Rectal smooth muscle tissue (tissue), 1 donor: Measurements from ENCODE around the gene MYADM.
"Not testable (repeated sequence)": the region's sequence is repeated elsewhere in the genome, so short reads cannot be mapped to it uniquely, and the experiment has no call there.

Source experiments
- H3K27ac ChIP-seq: one replicate; pipeline ENCODE4 v1.7.0; 2013; ENCODE audit warnings: low read depth, low read length, inconsistent platforms
- H3K27me3 ChIP-seq: one replicate; pipeline ENCODE4 v1.7.0; 2013; ENCODE audit warnings: low read length; ENCODE audit not compliant: control insufficient read depth, insufficient read depth
- H3K36me3 ChIP-seq: one replicate; pipeline ENCODE4 v1.7.0; 2013; ENCODE audit warnings: low read length; ENCODE audit not compliant: control insufficient read depth, insufficient read depth
- H3K4me1 ChIP-seq: one replicate; pipeline ENCODE4 v1.7.0; 2013; ENCODE audit warnings: low read length; ENCODE audit not compliant: control insufficient read depth, insufficient read depth
- H3K4me3 ChIP-seq: one replicate; pipeline ENCODE4 v1.7.0; 2013; ENCODE audit warnings: low read length
- H3K9ac ChIP-seq: one replicate; pipeline ENCODE4 v1.7.0; 2013; ENCODE audit warnings: low read length

MYADM gene

DNA sequence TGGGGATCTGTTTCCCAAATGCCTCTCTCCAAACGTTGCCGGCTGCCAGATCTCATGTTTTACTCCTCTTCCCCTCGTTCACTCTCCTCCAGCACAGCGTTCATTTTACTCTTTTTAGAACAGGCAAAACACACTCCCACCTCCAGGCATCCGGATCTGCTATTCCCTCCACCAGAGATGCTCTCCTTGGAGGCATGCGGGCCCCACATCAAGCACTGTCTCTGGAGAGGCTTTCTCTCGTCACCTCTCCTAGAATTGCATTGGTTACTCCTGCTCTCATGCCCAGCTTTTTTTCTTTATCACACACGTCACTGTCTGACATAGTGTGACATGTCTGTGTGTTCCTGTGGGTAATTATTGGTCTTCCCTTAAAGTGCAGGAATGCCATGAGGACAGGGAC lies 20.1 kb upstream of the MYADM start:
- H3K27me3 ChIP-seq, result no peaks in the 10 kb centered on the region
- H3K36me3 ChIP-seq, result no peaks in the 10 kb centered on the region
- no peaks in the 10 kb centered on the region for H3K4me1 ChIP-seq
- no peak overlapping the region for H3K9ac ChIP-seq
- H3K4me3 ChIP-seq, result no peak overlapping the region
- H3K27ac ChIP-seq, result no peak overlapping the region

DNA sequence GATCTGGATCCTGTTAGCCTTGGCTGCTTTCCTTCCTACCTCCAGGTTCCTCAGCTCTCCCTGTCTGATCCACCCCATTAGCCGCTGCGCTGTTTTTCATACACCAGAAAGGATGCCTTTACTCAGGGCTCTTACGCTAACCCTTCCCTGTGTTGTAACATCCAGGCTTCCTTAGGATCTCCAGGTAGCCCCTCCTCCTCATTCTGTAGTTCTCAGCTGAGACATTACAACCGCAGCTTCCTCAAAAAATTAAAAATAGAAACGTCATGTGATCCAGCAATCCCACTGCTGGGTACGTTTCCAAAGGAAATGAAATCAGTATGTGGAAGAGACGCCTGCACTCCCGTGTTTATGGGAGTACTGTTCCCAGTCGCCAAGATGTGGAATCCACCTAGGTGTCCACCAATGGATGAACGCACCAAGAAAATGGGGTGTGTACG lies 18.4 kb upstream of the MYADM start:
- Histone ChIP-seq H3K27ac (no peak overlapping the region), H3K27me3 (no peaks in the 10 kb centered on the region), H3K36me3 (no peaks in the 10 kb centered on the region), H3K4me1 (no peaks in the 10 kb centered on the region), H3K4me3 (no peak overlapping the region), H3K9ac (no peak overlapping the region)

DNA sequence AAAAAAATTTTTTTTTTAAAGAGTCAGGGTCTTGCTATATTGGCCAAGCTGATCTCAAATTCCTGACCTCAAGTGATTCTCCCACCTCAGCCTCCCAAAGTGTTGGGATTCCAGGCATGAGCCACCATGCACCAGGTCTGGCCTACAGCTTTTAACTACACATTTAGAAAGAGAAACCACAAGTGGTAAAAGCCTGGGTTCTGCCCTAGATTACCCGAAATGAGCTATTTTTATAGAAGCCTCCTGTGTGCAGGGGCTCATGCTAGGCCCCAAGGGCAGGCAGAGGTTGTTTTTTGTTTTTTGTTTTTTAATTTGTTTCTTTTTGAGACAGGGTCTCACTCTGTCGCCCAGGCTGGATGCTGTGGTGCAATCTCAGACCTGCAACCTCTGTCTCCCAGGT lies 14.0 kb upstream of the MYADM start:
- H3K36me3 ChIP-seq, result no peaks in the 10 kb centered on the region
- no peak overlapping the region for H3K27ac ChIP-seq
- H3K4me3 ChIP-seq, result no peak overlapping the region
- no peak overlapping the region for H3K9ac ChIP-seq
- no peaks in the 10 kb centered on the region for H3K27me3 ChIP-seq
- H3K4me1 ChIP-seq, result no peaks in the 10 kb centered on the region

DNA sequence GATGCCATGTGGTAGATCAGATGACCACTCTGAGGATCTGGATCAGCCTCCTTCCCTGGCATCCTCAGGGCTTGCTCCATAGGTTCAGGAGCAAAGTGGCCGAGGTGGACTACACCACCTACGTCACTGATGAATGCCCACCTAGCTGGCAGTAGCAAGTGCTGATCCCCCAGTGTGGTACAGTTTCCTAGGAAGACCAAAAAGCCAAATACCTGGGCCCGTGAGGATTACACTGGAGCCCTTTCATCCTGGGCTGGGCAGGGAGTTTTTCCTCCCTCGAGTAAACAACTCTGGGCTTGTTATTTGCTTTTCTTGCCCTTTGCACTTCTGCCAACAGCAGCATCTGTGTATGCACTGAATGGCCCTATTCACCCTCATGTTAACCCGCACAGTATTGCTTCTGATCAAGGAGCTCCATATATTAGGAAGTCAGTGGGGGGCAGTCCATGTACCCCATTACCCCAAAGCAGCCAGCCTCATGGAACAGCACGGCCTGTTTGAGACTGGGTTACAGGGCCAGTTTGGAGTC lies 3.3 kb upstream of the MYADM start:
- H3K4me1 ChIP-seq, result peaks cover 6% of the 10 kb centered on the region
- H3K27me3 ChIP-seq, result no peaks in the 10 kb centered on the region
- H3K36me3 ChIP-seq, result no peaks in the 10 kb centered on the region
- H3K9ac ChIP-seq, result no peak overlapping the region
- H3K27ac ChIP-seq, result no peak overlapping the region
- H3K4me3 ChIP-seq, result no peak overlapping the region

DNA sequence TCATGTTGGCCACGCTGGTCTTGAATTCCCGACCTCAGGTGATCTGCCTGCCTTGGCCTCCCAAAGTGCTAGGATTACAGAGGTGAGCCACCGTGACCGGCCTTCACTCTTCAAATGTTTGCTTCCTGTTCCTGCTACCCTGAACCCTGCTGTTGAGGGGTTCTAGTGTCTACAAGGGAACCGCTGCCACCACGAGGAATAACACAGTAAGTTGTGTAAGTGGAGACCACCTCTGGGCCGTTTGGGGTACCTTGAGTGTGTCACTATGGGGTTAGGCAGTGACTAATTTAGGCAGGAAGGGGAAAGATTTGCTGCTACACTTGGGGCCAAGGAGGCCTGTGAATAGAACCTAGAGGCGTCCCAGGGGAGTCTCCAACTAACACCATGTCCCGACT lies 2.2 kb upstream of the MYADM start:
- Histone ChIP-seq H3K4me3 (peak overlapping the region; percentile 72), H3K9ac (no peak overlapping the region), H3K27me3 (no peaks in the 10 kb centered on the region), H3K27ac (peak overlapping the region; percentile 99), H3K4me1 (peaks cover 8% of the 10 kb centered on the region), H3K36me3 (no peaks in the 10 kb centered on the region)

DNA sequence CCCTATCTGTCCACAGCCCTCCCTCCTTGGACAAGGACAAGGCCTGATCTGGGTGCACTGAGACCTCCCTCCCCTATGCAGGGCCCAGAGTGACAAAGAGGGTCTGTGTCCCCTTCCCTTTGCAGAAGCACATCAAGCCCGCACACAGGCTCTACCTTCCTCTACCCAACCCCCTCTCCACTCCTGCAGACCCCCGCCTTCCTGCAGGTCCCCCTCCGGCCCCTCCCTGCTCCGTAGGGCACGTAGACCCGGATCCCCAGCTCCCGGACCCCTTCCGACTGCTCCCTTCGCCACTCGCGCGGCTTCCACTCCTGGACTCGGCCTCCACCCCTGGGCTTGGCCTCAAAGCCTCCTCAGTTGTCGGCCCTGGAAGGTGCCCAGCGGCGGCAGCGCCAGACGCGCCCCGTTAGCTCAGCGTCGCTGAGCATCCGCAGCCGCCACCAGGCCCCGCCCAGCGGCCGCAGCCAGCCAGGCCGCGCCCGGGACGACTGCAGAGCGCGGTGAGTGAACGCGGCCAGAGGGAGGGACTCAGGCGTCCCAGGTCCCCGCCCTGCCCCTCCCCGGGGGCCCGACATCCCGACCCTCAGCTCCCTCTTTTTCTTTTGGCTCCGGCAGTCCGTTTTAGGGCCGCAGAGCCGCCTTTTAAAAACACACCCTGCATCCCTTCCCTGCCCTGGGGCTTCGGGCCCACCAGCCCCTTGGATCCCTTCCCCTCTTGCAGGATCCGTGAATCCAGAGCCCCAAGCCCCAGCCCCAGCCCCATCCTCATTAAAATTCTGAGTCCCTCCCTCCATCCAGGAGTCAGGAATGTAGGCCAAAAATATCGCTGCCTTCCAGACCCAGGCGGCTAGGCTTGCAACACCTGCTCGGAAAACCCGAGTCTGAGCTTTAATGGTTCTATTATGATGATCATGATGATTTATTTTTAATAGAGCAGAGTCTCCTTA lies 1.5 kb upstream of the MYADM start:
- no peaks in the 10 kb centered on the region for H3K36me3 ChIP-seq
- H3K27ac ChIP-seq, result peak overlapping the region; percentile 99
- peaks cover 13% of the 10 kb centered on the region for H3K4me1 ChIP-seq
- H3K27me3 ChIP-seq, result no peaks in the 10 kb centered on the region
- peak overlapping the region; percentile 27 for H3K9ac ChIP-seq
- peak overlapping the region; percentile 72 for H3K4me3 ChIP-seq

DNA sequence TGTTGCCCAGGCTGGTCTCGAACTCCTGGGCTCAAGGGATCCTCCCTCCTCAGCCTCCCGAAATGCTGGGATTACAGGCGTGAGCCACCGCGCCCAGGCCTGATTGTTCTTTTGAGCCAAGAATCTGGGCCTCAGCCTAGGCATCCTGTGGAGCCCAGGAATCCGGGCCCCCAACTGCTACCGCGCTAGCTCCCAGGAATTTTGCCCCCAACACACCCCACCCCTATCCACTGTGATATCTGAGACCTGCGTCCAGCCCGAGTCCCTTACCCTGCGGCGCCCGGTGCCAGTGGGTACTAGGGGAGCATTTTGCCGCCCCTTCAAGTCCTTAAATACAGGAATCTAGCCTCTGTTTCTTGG lies 838 bp upstream of the MYADM start:
- no peaks in the 10 kb centered on the region for H3K36me3 ChIP-seq
- H3K9ac ChIP-seq, result peak overlapping the region; percentile 38
- peak overlapping the region; percentile 72 for H3K4me3 ChIP-seq
- peaks cover 16% of the 10 kb centered on the region for H3K4me1 ChIP-seq
- H3K27me3 ChIP-seq, result no peaks in the 10 kb centered on the region
- H3K27ac ChIP-seq, result peak overlapping the region; percentile 99

DNA sequence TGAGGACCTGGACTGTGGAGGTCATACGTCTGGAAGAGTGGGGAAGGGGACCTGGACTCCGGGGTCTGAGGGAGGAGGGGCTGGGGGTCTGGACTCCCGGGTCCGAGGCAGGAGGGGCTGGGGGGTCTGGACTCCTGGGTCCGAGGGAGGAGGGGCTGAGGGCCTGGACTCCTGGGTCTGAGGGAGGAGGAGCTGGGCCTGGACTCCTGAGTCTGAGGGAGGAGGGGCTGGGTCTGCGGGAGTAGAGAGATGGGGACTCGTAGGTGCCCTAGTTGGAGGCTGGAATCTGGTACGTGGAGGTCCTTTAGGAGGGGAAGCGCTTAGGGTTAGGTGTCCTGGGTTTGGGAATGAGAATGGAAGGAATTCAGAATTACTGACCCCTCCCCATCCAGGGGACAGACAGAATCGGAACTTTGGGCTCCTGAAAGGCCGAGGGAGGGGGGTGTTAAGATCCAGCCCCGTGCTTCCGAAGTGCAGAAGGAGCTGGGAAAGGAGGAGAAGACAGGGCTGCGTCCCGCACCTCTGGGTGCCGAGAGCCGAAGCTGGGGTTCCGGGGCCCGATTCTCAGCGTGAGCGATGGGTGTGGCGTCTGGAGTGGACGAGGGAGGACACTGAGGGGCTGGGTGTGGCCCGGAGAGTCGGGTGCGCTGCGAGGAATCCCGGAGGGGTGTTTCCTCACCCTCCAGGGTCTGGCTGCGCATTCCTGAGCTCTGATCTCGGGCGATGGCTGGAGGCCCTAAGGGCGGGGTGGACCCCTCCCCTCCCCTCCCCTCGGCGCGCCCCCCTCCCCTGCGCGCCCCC lies 608 bp downstream of the MYADM start:
- peaks cover 3% of the 10 kb centered on the region for H3K36me3 ChIP-seq
- peak overlapping the region; percentile 93 for H3K27ac ChIP-seq
- H3K4me3 ChIP-seq, result peak overlapping the region; percentile 99
- H3K9ac ChIP-seq, result peak overlapping the region; percentile 88
- no peaks in the 10 kb centered on the region for H3K27me3 ChIP-seq
- peaks cover 20% of the 10 kb centered on the region for H3K4me1 ChIP-seq

DNA sequence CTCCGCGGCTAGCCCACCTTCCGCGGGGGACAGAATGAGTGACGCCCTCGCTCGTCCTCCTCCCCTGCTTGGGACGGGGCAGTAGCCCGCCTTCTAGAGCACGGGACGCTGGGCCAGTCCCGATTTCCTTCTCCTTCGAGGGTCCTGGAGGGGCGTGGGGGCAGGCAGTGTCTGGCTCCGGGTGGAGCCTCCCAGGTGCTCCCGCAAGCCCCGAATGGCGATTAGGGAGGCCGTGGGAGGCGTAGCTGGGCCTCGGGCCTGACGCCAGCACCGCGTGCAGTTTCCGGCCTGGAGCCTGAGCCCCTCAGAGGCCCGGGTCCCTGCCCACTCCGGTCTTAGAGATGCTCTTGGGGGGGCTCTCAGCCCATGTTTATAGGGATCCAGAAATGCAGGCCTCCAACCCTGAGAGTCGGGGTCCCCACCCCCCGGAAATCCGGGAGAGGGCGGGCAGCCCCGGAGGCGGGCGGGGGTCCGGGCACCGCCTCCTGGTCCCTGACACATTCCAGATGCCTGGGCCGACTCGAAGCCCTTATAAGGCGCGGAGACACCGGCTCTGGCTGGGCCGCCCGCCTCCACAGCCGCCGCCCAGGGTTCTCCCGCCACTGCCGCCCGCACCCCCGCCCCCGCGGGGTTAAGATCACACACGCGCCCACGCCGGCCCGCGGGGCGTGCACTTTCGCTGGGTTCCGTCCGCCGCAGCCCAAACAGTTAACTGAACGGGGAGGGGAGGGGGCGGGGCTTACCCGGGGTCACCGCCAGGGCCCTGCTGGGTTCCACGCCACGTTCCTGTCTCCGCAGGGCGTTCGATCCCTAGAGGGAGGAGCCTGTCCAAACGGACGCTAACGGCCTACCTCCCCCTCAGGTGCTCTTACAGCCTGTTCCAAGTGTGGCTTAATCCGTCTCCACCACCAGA lies 1.5 kb downstream of the MYADM start:
- Histone ChIP-seq H3K27ac (peak overlapping the region; percentile 93), H3K36me3 (peaks cover 10% of the 10 kb centered on the region), H3K9ac (peak overlapping the region; percentile 93), H3K4me3 (peak overlapping the region; percentile 99), H3K4me1 (peaks cover 26% of the 10 kb centered on the region), H3K27me3 (no peaks in the 10 kb centered on the region)

DNA sequence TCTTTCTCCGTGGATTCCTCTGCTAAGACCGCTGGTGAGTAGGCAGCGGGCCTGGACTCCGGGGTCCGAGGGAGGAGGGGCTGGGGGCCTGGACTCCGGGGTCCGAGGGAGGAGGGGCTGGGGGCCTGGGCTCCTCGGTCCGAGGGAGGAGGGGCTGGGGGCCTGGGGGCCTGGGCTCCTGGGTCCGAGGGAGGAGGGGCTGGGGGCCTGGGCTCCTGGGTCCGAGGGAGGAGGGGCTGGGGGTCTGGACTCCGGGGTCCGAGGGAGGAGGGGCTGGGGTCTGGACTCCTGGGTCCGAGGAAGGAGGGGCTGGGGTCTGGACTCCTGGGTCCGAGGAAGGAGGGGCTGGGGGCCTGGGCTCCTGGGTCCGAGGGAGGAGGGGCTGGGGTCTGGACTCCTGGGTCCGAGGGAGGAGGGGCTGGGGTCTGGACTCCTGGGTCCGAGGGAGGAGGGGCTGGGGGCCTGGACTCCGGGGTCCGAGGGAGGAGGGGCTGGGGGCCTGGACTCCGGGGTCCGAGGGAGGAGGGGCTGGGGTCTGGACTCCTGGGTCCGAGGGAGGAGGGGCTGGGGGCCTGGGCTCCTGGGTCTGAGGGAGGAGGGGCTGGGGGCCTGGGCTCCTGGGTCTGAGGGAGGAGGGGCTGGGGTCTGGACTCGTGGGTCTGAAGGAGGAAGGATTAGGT lies 2.3 kb downstream of the MYADM start:
- not testable (repeated sequence) for H3K27me3 ChIP-seq
- Histone ChIP-seq H3K4me1 (peaks cover 29% of the 10 kb centered on the region), H3K36me3 (peaks cover 14% of the 10 kb centered on the region), H3K9ac (peak overlapping the region; percentile 56), H3K4me3 (peak overlapping the region; percentile 99), H3K27ac (peak overlapping the region; percentile 93)

DNA sequence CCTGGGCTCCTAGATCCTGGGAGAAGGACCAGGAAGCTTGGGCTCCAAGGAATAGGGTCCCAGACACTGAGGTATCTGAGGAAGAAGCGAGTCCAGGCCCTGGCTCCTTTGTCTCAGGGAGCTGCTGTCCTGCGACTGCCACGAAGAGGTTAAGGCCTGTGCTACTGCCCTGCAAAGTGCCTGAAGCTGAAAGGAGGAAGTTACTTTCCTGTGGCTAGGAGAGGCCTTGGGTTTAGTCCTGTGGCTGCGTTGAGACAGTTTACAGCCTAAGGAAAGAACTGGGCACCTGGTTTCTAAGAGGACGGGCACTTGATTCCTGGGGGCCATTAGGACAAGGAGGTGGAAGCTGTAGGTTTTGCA lies 2.8 kb downstream of the MYADM start:
- Histone ChIP-seq H3K27ac (no peak overlapping the region), H3K9ac (peak overlapping the region; percentile 56), H3K27me3 (no peaks in the 10 kb centered on the region), H3K4me3 (peak overlapping the region; percentile 60), H3K4me1 (peaks cover 30% of the 10 kb centered on the region), H3K36me3 (peaks cover 14% of the 10 kb centered on the region)
